LoVo (cell line): ENCODE data around the gene ERC2.
"Not testable (repeated sequence)": the region's sequence is repeated elsewhere in the genome, so short reads cannot be mapped to it uniquely, and the experiment has no call there.

Source experiments
- DNase-seq: peaks from one replicate; pipeline ENCODE4 v3.0.0-alpha.2; 2016; ENCODE audit warnings: low spot score

The ERC2 gene

DNA sequence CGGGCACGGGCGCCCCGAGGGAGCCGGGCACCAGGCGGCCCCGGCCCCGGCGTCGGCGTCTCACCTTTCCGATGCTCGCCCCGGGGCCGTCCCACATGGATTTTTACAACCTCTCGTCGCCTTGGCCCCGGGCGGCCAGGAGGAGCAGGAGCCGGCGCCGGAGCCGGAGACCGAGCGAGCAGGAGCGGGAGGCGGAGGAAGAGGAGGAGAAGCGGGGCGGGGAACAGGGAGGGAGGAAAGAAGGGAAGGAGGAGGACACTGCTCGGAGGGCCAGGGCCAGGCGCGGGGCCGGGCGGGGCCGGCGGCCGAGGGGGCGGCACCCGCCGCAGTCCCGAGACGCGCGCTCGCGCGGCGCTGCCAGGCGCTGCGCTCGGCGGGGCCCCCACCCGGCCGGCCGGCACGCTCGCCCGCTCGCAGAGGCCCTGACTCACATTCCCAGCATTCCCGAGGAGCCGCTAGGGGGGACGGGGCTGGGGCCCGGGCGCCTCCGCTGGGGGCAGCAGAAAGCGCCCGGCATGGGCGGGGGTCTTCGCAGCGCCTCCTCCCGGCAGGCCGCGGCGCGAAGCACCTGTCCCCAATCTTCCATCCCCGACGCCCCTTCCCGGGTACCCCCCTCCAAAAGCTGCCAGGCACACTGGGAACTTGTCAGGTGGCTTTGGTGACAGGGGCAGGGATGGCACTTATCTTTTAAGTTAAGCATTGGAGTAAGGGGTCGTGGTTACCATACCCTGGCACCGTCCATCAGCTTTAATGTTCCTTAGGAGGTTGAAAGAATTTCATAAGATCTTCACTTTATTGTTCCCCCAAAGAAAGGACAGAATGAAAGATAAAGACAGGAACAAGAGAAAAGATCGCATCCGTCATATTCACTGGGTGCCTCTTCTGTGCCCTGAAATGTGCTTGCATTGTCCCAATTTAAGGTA, at the start of gene ERC2:
Gene ERC2, minus strand, starts transcription at position 284 of the 923 bp plus-strand sequence.
- DNase-seq: no peak

DNA sequence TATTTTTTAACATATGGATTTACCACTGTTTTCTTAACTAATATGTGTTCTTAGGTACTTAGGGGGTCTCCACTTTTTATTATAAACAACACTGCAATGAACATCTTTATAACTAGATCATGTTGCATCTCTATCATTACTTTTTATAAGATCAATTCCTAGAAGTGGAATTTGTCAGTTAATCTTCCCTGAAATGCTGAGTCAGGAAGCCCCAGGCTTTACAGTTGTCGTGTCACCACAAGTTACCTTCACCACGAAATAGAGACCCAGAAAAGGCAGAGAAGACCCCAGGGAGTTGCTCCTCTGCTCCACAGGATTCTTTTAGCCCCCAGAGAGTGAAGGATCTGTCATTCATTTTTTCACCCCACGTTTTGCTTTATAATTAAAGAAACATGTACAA, 34.5 kb upstream of the ERC2 start:
- no peak for DNase-seq

DNA sequence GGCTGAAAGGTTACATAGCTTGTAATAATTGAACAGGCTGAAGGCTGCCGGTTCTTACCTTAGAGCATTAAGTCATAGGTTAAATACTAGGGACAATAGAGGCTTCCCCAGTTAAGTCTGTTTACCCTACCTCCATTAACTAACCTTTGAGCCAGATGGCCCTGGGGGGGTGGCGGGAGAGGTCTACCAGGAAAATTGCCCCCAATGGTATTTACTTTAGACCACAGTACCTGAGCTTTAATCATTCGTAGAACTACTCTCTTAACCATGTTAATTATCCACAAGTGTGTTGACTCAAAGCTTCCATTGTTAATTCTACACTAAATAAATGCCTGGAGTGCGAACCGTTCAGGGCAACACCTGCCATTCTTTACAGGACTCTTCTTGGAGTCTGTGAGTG, 28.1 kb upstream of the ERC2 start:
- not testable (repeated sequence) for DNase-seq

DNA sequence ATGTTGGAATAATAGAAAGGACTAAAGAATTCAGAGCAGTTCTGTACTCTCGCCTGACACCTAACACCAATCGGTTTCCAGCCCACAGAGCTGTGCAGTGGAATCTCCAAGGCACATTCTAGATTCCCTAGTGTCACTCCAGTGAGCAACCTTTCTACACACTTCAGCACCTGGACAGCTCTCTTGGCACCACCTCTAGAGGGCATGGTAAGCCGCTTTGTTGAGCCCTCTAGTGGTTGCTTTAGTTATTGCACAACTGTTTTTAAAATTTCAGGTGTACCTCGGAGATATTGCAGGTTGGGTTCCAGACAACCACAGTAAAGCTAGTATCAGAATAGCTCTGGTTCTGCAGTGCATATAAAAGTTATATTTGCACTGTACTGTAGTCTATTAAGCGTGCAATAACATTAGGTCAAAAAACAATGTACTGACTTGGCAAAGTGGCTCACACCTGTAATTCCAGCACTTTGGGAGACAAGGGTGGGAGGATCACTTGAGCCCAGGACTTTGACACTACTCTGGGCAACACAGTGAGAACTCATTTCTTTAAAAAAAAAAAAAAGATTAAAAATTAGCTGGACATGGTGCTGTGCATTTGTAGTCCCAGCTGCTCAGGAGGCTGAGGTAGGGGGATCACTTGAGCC, 26.5 kb upstream of the ERC2 start:
- peak; percentile 87 for DNase-seq

DNA sequence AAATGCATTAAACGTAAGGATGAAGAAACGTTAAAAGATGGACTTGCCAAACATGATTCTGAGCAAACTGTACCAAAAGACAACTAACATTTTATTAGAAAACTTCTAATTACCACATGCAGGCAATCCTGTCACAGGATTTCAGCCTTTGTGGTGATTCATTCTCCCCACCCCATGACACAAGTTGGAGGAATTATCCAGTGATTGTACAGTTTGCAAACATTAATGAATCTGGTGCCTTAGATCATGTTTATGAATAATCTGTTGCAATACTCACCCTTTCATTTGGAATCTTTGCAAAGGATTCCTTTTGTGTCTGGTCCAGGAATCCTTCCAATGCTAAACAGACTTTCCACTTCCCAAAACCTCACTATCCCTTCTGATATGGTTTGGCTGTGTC, 23.3 kb upstream of the ERC2 start:
- no peak for DNase-seq

DNA sequence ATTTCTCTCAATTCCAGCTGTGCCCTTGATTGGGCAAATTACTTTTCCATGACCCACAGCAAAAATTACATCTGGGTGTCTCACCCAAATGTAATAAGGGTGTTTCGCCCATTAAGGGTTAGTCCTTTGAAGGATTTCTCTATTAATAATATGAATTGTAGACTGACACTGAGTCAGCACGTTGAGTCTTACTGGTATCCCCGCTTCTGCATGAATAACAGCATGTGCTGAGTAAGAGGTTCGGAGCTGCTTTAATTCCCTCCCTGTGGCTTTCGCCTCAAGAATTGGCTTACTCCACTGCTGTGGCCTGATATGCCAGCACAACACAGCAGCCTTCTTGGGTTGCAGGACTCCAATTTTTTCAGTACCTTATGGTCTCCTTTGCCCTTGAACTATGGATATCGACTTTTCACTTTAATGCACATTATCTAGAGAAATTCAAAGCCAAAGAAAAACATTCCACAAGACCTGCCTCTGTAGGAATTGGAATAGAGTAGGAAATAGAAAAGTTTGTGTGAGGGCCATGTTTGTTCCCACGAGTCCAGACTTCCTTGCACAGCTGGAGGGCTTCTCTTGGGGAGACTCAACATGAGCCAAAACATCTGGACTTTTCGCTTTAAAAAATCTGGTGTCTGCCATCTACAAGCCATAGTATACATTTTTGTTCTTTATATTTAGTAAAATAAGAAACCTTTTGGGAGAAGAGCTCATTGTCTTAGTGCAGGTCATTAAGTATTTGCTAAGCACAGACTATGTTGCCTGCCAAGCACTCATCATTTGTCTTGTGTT, 20.7 kb upstream of the ERC2 start:
- DNase-seq: no peak

DNA sequence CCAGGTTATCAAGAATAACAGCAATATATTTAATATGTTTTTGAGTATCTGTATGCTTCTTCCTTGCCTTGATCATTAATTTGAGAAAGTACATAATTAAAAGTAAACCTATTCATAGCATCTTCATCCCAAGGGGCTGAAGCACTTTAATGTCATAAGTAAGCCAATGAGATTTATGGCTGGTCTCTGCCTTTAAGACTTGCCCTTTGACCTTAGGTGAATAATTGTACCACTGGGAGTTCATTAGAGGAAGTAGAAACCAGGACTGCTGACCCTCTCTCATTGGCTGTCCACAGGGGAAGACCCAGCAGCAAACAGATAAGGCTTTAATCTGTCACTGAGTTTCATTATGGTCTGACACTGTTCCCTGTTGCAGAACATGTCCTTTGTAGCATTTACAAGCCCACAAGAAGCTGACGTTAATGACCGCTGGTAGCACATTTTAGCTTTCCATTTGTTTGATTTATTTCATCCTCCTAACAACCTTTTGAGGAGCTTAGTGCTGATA, 16.3 kb upstream of the ERC2 start:
- DNase-seq: no peak

DNA sequence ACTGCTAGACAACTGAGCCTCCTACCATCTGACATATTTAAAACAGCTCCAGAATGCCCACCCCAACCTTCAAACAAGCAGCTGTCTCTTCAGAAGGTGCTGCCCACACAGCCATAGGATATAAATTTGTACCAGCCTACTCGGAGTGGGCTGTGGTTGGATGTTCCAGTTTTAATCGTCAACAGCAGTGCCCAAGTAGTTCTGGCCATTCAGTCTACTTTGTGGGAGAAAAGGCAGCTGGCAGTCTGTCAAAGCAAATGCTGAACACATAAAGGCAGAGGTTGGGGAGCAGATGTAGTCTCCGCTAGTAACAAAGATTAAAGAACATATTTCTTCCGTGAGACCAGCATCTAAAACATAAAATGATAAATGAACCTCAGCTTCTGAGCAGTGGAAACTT, 15.9 kb upstream of the ERC2 start:
- DNase-seq: no peak

DNA sequence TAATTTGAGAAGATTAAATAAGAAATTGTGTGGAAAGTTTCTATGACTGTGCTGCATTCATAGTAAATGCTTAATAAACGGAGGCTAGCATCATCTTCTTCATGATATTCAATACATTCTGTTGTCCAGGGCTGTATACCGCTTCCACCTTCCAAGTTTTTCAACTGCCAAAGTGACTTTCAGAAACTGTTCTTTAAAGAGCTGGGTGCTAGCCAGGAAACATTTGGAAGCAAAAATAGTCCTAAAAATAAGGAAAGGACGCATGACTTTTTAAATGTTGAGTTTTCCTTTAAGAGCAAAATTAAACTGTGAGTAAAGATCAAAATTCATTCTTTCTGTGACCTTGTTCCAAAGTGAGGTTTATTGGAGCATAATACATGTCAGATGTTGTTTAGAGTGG, 9.4 kb upstream of the ERC2 start:
- DNase-seq: no peak

DNA sequence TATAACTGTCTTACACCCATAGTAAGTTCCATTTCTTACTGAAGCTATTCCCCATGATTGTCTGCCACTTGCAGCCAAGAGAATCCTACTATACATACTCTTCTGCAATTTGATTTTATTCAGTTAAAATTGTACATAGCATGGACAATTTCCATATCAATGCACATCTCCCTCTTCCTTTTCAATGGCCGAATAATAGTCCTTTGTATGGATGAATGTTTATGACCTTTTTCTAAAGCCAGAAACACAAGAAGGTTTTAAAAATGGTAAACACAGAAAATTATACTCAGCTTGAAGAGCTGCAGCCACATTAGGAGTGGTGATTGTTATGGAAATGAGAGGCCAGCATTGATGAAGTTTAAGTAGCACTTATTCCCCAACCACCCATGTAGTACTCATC, 8.5 kb upstream of the ERC2 start:
- DNase-seq: no peak

DNA sequence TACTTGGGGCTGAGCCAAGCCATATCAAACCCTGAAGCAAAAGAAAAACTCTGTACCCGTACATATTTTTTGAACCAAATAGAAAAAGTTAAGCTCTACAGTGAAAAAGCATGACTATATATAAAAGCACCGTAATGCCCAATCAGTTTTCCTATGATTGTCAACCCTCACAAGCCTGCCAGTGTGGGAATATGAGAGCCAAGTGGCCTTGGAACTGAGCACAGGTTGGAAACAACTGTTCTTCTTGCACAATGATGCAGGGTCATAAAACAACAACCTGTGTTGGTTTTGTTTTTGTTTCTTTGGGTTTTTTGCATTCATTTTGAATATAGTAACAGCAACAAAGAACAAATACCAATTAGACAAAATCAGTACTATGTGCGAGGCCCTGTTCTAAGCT, 3.5 kb upstream of the ERC2 start:
- no peak for DNase-seq

DNA sequence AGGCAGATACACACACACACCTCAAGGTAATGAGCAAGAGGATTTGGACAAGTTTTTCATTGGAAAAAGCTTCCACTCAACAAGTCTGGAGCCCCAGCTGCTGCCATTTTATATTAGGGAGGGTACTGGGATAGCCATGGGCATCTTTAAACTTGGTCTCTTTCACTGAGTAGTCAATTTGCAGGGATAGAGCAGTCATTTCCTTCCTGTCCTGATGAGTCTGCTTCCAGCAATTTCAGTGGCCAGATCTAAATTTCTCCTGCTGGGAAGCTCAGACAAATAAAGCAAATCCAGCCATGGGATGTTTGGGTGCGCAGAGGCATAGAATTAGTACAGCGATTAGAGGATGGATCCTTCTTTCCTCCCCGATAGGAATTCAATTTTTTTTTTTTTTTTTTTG, 874 bp upstream of the ERC2 start:
- DNase-seq: no peak

DNA sequence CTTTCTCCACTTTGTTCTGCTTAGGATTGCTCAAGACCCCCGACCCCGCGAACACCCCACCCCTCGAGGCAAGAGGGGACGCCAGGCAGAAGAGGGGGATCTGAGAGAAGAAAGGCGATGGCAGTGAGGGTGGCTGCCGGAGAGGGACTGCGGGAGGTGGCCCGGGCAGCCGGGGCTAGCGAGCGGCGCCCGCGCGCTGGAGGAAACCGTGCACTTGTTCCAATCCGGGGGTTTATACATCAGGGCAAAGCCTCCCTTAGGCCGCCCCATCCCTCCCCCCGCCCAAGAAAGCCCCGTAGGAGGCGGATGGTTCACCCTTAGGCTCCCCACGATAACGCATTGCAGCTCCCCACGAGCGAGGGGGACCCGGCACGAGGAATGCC, 475 bp downstream of the ERC2 start:
- DNase-seq: no peak

DNA sequence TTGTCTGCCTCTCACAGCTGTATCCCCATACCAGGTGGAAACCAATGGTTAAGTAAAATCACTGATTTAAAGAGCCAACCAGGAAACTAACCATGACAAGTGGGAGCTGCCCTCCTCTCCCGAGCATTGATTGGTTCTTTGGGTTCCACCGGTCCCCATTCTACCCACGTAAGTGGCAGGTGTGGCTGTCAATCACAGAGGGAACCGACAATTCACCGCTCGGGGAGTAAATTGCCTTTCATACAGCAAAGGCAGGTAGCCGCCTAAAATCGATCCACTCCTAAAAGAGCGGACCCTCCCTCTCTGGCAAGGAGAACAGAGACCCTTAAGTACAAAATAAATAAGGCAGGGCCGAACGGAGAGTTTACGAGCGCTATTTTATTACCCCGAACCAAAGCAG, 1.2 kb downstream of the ERC2 start:
- peak; percentile 50 for DNase-seq

DNA sequence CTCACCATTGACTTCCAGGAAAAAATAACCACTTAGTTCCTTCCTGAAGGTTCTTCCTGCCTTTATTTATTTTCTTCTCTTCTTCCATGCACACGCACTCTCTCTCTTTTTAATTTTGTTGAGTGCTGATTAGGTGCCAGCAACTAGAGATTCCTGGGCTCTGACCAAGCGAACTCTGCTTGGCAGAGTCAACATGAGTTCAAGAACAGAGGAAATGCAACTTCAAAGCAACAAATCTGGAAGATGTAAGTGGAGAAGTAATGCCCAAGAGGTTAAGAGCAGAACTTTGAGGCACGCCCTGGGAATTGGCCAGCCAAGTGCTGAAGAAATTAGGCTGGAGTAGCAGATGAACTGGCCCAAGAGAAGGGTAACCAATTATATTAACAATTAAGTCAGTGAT, 8.5 kb downstream of the ERC2 start:
- no peak for DNase-seq

DNA sequence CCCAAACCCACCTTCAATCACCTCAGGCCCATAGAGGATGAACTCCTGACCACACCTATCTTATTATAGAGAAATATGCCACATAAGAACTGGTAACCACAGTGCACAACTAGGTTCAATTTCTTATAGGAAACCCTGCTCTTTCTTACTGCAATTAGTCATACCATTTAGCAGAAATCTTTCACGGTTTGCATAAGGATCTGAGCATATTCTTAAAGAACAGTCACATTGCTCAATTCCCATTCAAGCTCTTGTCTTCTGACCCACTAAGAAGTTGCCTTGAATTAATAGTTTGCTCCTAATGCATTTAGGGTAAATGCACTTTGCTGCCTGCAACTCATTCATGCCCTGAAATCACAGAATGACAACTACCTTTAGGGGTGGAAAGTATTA, 9.2 kb downstream of the ERC2 start:
- no peak for DNase-seq

DNA sequence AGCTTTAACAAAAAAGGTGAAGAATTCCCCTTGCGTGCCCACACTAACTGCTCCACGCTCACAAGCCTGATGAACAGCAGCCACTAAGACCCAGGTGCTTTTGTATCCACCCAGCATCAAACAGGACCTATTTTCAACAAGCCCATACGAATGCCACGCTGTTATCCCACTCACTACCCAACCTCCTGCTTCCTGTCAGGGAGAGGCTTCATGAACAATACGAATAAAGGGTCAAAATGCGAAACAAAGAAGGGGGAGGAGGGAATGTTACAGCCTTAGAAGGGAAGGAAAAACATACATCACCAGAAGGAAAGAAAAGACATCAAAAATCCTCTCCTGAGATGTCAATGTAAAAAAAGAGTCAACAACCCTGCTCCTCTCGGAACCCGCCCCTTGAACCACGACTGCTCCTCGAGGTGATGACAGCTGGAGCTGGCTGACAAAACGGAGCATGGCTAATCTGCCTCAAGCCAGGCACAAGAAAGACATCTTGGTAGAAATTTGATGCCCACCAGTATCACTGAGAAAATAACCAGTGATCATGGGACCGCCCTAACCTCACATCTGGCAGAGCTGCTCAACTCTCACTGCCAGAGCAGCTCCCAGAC, 9.7 kb downstream of the ERC2 start:
- no peak for DNase-seq

DNA sequence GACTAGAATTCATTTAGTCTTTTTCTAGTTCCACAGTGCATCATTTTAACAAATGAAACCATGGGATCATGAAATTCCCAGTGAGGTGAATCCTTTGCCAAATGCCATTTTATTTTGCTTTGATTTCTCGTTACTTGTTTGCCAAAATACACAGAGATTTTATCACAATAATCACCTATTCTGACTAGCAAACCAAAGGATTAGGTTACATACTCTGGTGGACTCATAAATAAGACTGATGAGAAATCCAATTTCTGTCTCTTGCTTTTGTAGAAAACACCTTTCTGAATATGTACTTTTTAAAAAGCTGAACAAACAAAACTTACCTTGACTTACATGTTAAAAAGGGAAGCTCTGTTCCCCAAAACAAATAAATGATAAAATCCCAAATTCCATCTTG, 12.2 kb downstream of the ERC2 start:
- no peak for DNase-seq

DNA sequence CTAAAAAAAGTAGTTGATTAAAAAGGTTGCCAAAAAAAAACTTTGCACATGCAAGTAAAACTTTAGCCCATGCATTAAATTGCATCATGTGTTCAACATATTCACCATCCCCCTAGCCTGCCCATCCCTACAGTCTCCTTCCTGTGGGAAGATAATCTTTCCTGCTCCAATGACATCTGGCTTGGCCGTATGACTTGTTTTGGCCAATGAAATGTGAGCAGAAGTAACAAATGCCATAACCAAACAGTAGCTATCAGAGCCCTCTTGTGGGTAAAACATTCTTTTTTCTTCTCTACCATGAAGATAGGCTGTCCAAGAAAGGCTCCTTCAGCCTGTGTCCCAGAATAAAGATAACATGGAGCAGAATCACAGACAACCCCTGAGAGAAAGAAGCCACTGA, 15.3 kb downstream of the ERC2 start:
- DNase-seq: no peak

DNA sequence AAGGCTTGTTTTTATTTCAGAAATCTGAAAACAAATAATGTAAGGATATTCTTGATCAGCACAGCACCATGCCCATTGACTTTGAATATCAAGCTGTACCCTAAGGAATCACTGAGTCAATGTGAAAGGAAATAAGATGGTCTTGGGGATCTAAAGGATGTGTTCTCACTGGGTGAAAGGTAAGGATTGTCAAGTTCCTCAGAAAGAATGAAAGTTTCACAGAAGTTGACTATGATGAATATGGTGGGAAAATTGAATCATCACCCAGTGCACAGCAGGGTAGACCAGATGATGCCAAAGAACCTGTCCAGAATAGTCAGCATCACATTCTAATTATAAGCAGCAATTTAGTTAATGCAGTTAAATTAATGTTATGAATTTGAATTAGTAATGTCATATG, 16.2 kb downstream of the ERC2 start:
- no peak for DNase-seq

DNA sequence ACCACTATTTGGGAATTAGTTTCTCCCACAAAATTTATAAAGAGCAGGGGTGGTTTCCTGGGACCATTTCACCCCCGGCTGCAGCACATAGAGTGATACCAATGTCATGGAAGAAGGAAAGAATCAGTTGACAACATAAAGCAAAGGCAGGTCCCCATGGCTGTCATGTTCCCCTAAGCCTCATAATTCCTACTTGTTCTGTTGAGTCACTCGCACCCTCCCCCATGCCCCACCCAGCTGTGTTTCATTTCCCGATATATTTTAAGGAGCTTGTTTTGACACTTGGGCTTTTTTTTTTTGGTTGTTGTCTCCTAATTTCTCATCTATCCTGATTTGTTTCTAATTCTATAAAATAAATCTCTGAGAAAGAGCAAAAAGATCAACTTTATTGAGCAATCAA, 24.9 kb downstream of the ERC2 start:
- DNase-seq: no peak

DNA sequence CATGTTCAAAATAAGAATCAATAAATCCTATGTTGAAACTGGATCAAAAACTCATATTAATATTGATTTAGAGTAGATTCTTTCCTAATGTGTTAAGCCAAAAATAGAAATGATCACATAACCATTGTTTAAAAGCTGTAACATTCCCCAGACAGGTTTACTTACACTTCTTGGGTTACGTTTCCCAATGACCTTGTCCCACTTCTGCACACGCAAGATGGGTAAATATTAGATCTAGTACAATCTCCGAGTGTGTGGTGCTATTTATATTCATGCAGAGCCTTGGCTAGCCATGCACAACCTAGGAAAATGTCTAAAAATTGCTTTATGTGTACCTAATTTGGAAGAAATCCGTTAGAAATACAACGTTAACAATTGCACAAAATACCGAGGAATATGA, 39.6 kb downstream of the ERC2 start:
- DNase-seq: no peak
